ENCODE data around the gene NTM.

Gene NTM

DNA sequence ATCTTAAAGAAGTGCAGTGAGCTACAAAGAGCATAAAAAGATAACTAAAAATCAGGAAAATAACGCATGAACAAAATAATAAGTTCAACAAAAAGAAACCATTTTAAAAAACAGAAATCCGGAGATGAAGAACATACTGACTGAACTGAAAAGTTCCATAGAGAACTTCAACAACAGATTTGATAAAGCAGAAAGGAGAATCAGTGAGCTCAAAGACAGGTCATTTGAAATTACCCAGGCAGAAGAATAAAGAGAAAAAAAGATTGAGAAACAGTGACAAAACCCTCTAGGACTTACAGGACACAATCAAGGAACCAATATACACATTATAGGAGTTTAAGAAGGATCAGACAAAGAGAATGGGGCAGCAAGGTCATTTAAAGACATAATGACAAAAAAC, 334.3 kb downstream of the NTM start:
- no peaks in the 10 kb centered on the region for H3K4me1 ChIP-seq
- no peaks in the 10 kb centered on the region for H3K79me2 ChIP-seq
- no peak overlapping the region for H3K27ac ChIP-seq
- H2AFZ ChIP-seq, result no peak overlapping the region
- H3K27me3 ChIP-seq (ENCODE audit: control insufficient read depth, insufficient read depth, low read length), result no peaks in the 10 kb centered on the region
- TF ChIP-seq, protein P1, sequence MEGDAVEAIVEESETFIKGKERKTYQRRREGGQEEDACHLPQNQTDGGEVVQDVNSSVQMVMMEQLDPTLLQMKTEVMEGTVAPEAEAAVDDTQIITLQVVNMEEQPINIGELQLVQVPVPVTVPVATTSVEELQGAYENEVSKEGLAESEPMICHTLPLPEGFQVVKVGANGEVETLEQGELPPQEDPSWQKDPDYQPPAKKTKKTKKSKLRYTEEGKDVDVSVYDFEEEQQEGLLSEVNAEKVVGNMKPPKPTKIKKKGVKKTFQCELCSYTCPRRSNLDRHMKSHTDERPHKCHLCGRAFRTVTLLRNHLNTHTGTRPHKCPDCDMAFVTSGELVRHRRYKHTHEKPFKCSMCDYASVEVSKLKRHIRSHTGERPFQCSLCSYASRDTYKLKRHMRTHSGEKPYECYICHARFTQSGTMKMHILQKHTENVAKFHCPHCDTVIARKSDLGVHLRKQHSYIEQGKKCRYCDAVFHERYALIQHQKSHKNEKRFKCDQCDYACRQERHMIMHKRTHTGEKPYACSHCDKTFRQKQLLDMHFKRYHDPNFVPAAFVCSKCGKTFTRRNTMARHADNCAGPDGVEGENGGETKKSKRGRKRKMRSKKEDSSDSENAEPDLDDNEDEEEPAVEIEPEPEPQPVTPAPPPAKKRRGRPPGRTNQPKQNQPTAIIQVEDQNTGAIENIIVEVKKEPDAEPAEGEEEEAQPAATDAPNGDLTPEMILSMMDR (IDR thresholded peaks at IDR 0.05), result no peak
- H3K4me3 ChIP-seq (ENCODE audit: low read depth, low read length), result no peak overlapping the region
- H3K36me3 ChIP-seq (ENCODE audit: control insufficient read depth, insufficient read depth, low read length), result no peaks in the 10 kb centered on the region
- no peak overlapping the region for H3K9ac ChIP-seq
- H3K9me3 ChIP-seq (ENCODE audit: control insufficient read depth, low read length), result no peaks in the 10 kb centered on the region
- no peak overlapping the region for H3K4me2 ChIP-seq (ENCODE audit: low read length)

DNA sequence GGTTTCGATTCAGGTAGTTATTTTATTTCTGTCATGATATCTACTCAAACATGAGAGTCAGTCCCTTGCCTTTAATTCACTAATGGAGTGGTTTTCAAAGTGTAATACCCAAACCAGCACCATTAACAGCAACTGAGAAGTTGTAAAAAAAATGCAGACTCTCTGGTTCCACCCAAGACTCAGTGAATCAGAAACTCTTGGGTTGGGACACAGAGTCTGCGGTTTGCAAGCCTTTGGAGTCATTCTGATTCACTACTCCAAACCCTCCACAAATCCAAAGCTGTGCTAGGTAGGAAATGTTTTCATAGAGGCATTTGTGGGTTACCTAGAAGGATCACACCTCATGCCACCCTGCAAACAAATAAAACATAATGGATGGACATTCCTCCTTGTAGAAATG, 340.1 kb downstream of the NTM start:
- Histone ChIP-seq H3K4me3 (ENCODE audit: low read depth, low read length) (no peak overlapping the region), H3K9me3 (ENCODE audit: control insufficient read depth, low read length) (no peaks in the 10 kb centered on the region), H3K9ac (no peak overlapping the region), H3K36me3 (ENCODE audit: control insufficient read depth, insufficient read depth, low read length) (no peaks in the 10 kb centered on the region), H3K79me2 (no peaks in the 10 kb centered on the region), H3K4me1 (no peaks in the 10 kb centered on the region), H3K27ac (no peak overlapping the region), H3K4me2 (ENCODE audit: low read length) (no peak overlapping the region), H3K27me3 (ENCODE audit: control insufficient read depth, insufficient read depth, low read length) (no peaks in the 10 kb centered on the region), H2AFZ (no peak overlapping the region)
- TF ChIP-seq, protein P1 (IDR thresholded peaks at IDR 0.05), result no peak

DNA sequence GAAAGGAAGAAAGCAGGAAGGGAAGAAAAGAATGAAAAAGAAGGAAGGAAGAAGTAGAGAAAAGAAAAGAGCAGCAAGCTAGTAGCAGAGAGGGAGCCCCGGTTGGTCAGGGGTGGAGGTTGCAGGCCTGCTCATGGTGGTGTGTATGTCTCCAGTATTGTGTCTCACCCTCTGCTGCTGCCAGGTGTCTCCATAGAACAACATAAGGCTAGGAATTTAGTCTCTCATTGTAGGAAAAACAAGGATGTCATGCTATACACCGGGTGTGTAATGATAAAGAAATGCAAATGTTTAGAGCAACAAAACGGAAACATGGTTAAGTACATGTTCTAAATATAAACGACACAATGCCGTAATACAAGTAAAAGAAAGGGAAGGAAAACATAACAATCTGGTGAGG, 342.5 kb downstream of the NTM start:
- no peaks in the 10 kb centered on the region for H3K4me1 ChIP-seq
- H3K4me3 ChIP-seq (ENCODE audit: low read depth, low read length), result no peak overlapping the region
- H3K9me3 ChIP-seq (ENCODE audit: control insufficient read depth, low read length), result no peaks in the 10 kb centered on the region
- no peaks in the 10 kb centered on the region for H3K79me2 ChIP-seq
- no peaks in the 10 kb centered on the region for H3K36me3 ChIP-seq (ENCODE audit: control insufficient read depth, insufficient read depth, low read length)
- H3K9ac ChIP-seq, result no peak overlapping the region
- H3K27ac ChIP-seq, result no peak overlapping the region
- H2AFZ ChIP-seq, result no peak overlapping the region
- H3K4me2 ChIP-seq (ENCODE audit: low read length), result no peak overlapping the region
- TF ChIP-seq, protein P1 (IDR thresholded peaks at IDR 0.05), result no peak
- no peaks in the 10 kb centered on the region for H3K27me3 ChIP-seq (ENCODE audit: control insufficient read depth, insufficient read depth, low read length)

DNA sequence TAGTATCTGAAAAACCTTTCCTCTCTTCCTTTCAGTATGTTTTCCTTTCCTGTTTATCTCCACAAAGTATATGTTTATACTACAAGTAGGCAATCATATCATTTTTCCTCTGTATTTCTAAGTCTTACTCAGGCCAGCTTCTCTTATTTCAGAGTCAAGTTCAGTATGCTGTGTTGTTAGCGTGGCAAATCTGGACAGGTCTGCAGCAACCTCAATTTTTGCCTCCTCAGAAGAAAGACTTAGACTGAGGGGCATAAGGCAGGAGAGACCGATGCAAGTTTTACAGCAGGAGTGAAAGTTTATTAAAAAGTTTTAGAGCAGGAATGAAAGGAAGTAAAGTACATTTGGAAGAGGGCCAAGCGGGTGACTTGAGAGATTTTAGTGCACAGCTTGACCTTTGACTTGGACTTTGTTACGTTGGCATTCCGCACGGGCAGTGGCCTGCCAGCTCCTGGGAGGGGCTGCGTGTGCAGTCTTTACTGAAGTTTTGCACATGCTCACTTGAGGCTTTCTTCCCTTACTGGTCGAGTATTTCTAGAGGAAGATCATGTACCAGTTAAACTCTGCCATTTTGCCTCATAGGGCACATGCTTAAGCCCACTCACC, 343.2 kb downstream of the NTM start:
- Histone ChIP-seq H3K36me3 (ENCODE audit: control insufficient read depth, insufficient read depth, low read length) (no peaks in the 10 kb centered on the region), H3K9ac (no peak overlapping the region), H3K4me1 (no peaks in the 10 kb centered on the region), H2AFZ (no peak overlapping the region), H3K27me3 (ENCODE audit: control insufficient read depth, insufficient read depth, low read length) (no peaks in the 10 kb centered on the region), H3K79me2 (no peaks in the 10 kb centered on the region), H3K4me2 (ENCODE audit: low read length) (no peak overlapping the region), H3K9me3 (ENCODE audit: control insufficient read depth, low read length) (no peaks in the 10 kb centered on the region), H3K4me3 (ENCODE audit: low read depth, low read length) (no peak overlapping the region), H3K27ac (no peak overlapping the region)
- TF ChIP-seq, protein P1 (IDR thresholded peaks at IDR 0.05), result no peak

DNA sequence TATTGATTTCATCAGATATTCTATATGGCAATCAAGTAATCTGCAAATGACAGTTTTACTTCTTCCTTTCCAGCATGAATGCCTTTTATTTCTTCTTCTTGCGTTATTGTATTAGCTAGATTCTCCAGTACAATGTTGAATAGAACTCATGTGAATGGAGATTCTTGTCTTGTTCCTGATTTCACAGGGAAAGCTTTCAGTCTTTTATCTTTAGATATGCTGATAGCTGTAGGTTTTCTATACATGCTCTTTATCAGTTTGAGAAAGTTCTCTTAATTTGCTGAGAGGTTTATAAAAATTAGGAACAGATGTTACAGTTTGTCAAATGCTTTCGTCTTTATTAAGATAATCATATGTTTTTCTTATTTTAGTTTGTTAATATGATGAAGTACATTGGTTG, 347.2 kb downstream of the NTM start:
- H3K9me3 ChIP-seq (ENCODE audit: control insufficient read depth, low read length), result no peaks in the 10 kb centered on the region
- H2AFZ ChIP-seq, result no peak overlapping the region
- H3K79me2 ChIP-seq, result no peaks in the 10 kb centered on the region
- no peak overlapping the region for H3K9ac ChIP-seq
- no peaks in the 10 kb centered on the region for H3K36me3 ChIP-seq (ENCODE audit: control insufficient read depth, insufficient read depth, low read length)
- no peak overlapping the region for H3K4me3 ChIP-seq (ENCODE audit: low read depth, low read length)
- TF ChIP-seq, protein P1 (IDR thresholded peaks at IDR 0.05), result no peak
- H3K4me2 ChIP-seq (ENCODE audit: low read length), result no peak overlapping the region
- H3K4me1 ChIP-seq, result no peaks in the 10 kb centered on the region
- no peaks in the 10 kb centered on the region for H3K27me3 ChIP-seq (ENCODE audit: control insufficient read depth, insufficient read depth, low read length)
- no peak overlapping the region for H3K27ac ChIP-seq

Measured in parathyroid adenoma (tissue), 2 donors.